T-helper 1 cell (primary cell): ENCODE measurements around the gene WASF3.
A peak's percentile ranks its signal among the peaks of the same experiment; 100 is the strongest.

ENCODE experiments used
- DNase-seq, 5 donors: peaks; one replicate each; pipeline ENCODE4 v3.0.0-alpha.2; 2012 to 2020

The WASF3 gene

GRCh38 chr13:26688286-26688685 lies 130.8 kb downstream of the WASF3 start:
- DNase-seq: no peak

GRCh38 chr13:26688980-26689379 lies 131.5 kb downstream of the WASF3 start:
- DNase-seq: no peak

GRCh38 chr13:26693749-26694463 lies 136.4 kb downstream of the WASF3 start:
- no peak for DNase-seq

- no peak for DNase-seq
These were observed 137.3 kb downstream of the WASF3 start for GRCh38 chr13:26694609-26695359.

- no peak for DNase-seq
These were observed 137.8 kb downstream of the WASF3 start for GRCh38 chr13:26695360-26695705.

- no peak for DNase-seq
These were observed 138.4 kb downstream of the WASF3 start for GRCh38 chr13:26695891-26696311.

- DNase-seq: no peak
These were observed 139.8 kb downstream of the WASF3 start for GRCh38 chr13:26697069-26697955.

GRCh38 chr13:26698392-26699196 lies 141.1 kb downstream of the WASF3 start:
- peak in 4 of 5 donors; percentile 57 to 70 (median 63) for DNase-seq

GRCh38 chr13:26699197-26699490 lies 141.7 kb downstream of the WASF3 start:
- DNase-seq: no peak

GRCh38 chr13:26705536-26705935 lies 148.1 kb downstream of the WASF3 start:
- DNase-seq: no peak

GRCh38 chr13:26706381-26706780 lies 148.9 kb downstream of the WASF3 start:
- DNase-seq: no peak

- DNase-seq: peak in 2 of 5 donors; percentile 15 to 21
These were observed 149.9 kb downstream of the WASF3 start for GRCh38 chr13:26707122-26708006.

GRCh38 chr13:26708007-26708297 lies 150.5 kb downstream of the WASF3 start:
- no peak for DNase-seq

GRCh38 chr13:26709461-26709860 lies 152.0 kb downstream of the WASF3 start:
- DNase-seq: no peak

GRCh38 chr13:26710166-26710565 lies 152.7 kb downstream of the WASF3 start:
- DNase-seq: no peak

- no peak for DNase-seq
These were observed 153.7 kb downstream of the WASF3 start for GRCh38 chr13:26711211-26711610.

GRCh38 chr13:26713341-26713740 lies 155.9 kb downstream of the WASF3 start:
- no peak for DNase-seq

- no peak for DNase-seq
These were observed 159.5 kb downstream of the WASF3 start for GRCh38 chr13:26716984-26717383.

GRCh38 chr13:26718146-26718545 lies 160.7 kb downstream of the WASF3 start:
- no peak for DNase-seq

- DNase-seq: no peak
These were observed 161.4 kb downstream of the WASF3 start for GRCh38 chr13:26718872-26719271.

GRCh38 chr13:26719356-26719945 lies 162.0 kb downstream of the WASF3 start:
- DNase-seq: no peak
